ENCODE data around the gene OCEL1. TPM values are rescaled to one million over a fixed set of nuclear protein-coding genes. Genes with fewer than 3 reads are reported as not detected.

Gene OCEL1
- total RNA-seq, 1 experiment from 2014 or later = 25.7 TPM

GRCh38 chr19:17249887-17250548 lies 24.0 kb downstream of the OCEL1 start:
- H2AK5ac ChIP-seq (ENCODE audit: insufficient read length, low read length) = no peak overlapping the region
- no peak for DNase-seq
- H2AFZ ChIP-seq (ENCODE audit: low read length) = no peak overlapping the region
- H3K27ac ChIP-seq (ENCODE audit: insufficient read length, low read depth, low read length) = no peak overlapping the region
- TF ChIP-seq, protein P1, sequence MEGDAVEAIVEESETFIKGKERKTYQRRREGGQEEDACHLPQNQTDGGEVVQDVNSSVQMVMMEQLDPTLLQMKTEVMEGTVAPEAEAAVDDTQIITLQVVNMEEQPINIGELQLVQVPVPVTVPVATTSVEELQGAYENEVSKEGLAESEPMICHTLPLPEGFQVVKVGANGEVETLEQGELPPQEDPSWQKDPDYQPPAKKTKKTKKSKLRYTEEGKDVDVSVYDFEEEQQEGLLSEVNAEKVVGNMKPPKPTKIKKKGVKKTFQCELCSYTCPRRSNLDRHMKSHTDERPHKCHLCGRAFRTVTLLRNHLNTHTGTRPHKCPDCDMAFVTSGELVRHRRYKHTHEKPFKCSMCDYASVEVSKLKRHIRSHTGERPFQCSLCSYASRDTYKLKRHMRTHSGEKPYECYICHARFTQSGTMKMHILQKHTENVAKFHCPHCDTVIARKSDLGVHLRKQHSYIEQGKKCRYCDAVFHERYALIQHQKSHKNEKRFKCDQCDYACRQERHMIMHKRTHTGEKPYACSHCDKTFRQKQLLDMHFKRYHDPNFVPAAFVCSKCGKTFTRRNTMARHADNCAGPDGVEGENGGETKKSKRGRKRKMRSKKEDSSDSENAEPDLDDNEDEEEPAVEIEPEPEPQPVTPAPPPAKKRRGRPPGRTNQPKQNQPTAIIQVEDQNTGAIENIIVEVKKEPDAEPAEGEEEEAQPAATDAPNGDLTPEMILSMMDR (conservative IDR thresholded peaks at IDR 0.05) = no peak
- H4K20me1 ChIP-seq (ENCODE audit: control insufficient read depth, insufficient read depth, insufficient read length) = no peaks in the 10 kb centered on the region
- H3K56ac ChIP-seq (ENCODE audit: insufficient read length, low read depth, low read length) = no peak overlapping the region
- no peak overlapping the region for H2BK120ac ChIP-seq (ENCODE audit: low read depth, low read length, poor library complexity, severe bottlenecking)
- WGBS (ENCODE audit: extremely low coverage, insufficient read length, low lambda C conversion rate) = no CpG with 5 or more reads among the region's 15 CpGs
- peaks cover 0 to 3% of the 10 kb centered on the region in 2 experiments; a peak in 1 of 5 replicates for H3K9me3 Mint-ChIP-seq
- H3K18ac ChIP-seq (ENCODE audit: insufficient read length, low read depth, low read length) = no peak overlapping the region
- H3K4me1 ChIP-seq (ENCODE audit: insufficient read depth, low read length) = peaks cover 4% of the 10 kb centered on the region; the same call in 1 of the 2 replicates
- no peak overlapping the region for H2BK15ac ChIP-seq (ENCODE audit: low read depth, low read length)
- no peak overlapping the region for H3K23ac ChIP-seq (ENCODE audit: insufficient read length, low read depth, low read length)
- H3K27me3 ChIP-seq (ENCODE audit: insufficient read depth, low read length) = no peaks in the 10 kb centered on the region
- no peak overlapping the region for H3K4ac ChIP-seq (ENCODE audit: low read depth, low read length)
- H3K4me3 Mint-ChIP-seq = no peak overlapping the region
- peaks cover 0 to 7% (median 2%) of the 10 kb centered on the region in 3 experiments; a peak in 5 of 7 replicates for H3K36me3 Mint-ChIP-seq (ENCODE audit: insufficient read depth in 1 of 3, low read depth in 3 of 3)
- H4K8ac ChIP-seq (replicated peaks; ENCODE audit: insufficient read length, low read depth, low read length) = no peak overlapping the region
- no peak overlapping the region for H4K5ac ChIP-seq (ENCODE audit: insufficient read length, low read depth, low read length)
- H3K27me3 Mint-ChIP-seq (ENCODE audit: low read depth) = no peaks in the 10 kb centered on the region
- H4K91ac ChIP-seq (ENCODE audit: insufficient read length, low read depth, low read length) = no peak overlapping the region
- peaks cover 24 to 34% of the 10 kb centered on the region in 2 experiments for H3K4me1 Mint-ChIP-seq
- peak overlapping the region; percentile 19 to 55 (median 36); a peak in 2 of 7 replicates for H3K27ac Mint-ChIP-seq
- no peak overlapping the region for H3K14ac ChIP-seq (ENCODE audit: insufficient read depth, low read length)
- H3K9me3 ChIP-seq (ENCODE audit: control insufficient read depth, low read depth, low read length) = no peaks in the 10 kb centered on the region
- no peak overlapping the region for H3K9ac ChIP-seq (ENCODE audit: extremely low read depth, insufficient read length, low read length)
- H3K79me2 ChIP-seq (ENCODE audit: insufficient read depth, low read length) = no peaks in the 10 kb centered on the region
- H3T11ph ChIP-seq (ENCODE audit: low read length) = no peak overlapping the region
- no peaks in the 10 kb centered on the region for H3K79me1 ChIP-seq (ENCODE audit: insufficient read depth, low read depth, low read length, poor library complexity, severe bottlenecking)
- peaks cover 7% of the 10 kb centered on the region for H3K23me2 ChIP-seq (ENCODE audit: insufficient read length, low read depth, low read length, poor library complexity, severe bottlenecking)
- no peak overlapping the region for H2BK12ac ChIP-seq (ENCODE audit: insufficient read length, low read depth, low read length)
- no peak overlapping the region for H3K4me2 ChIP-seq (ENCODE audit: insufficient read depth, insufficient read length, low read length)
- H2BK5ac ChIP-seq (ENCODE audit: insufficient read length, low read length) = no peak overlapping the region
- H2BK20ac ChIP-seq (ENCODE audit: low read depth, low read length, poor library complexity, severe bottlenecking) = no peak overlapping the region

All from H9 (cell line).